Type B pancreatic cell (in vitro differentiated cells): ENCODE data around the gene OLIG3. TPM values are rescaled to one million over a fixed set of nuclear protein-coding genes. Genes with fewer than 3 reads are reported as not detected.

ENCODE experiments used
- DNase-seq: peaks from one replicate; pipeline ENCODE4 v3.0.0; 2021; ENCODE audit warnings: mixed read lengths; ENCODE audit not compliant: unreplicated experiment; ENCODE audit errors: extremely low spot score
- H3K27ac Mint-ChIP-seq: 2 replicates; pipeline ENCODE4 v1.8.0; 2021; ENCODE audit warnings: mild to moderate bottlenecking, mixed read lengths
- H3K27me3 Mint-ChIP-seq: 2 replicates; pipeline ENCODE4 v1.8.0; 2021; ENCODE audit warnings: mixed read lengths
- H3K36me3 Mint-ChIP-seq: 2 replicates; pipeline ENCODE4 v1.8.0; 2021; ENCODE audit warnings: mixed read lengths
- H3K4me1 Mint-ChIP-seq: one replicate; pipeline ENCODE4 v1.8.0; 2021; ENCODE audit warnings: mixed read lengths; ENCODE audit not compliant: unreplicated experiment
- H3K4me3 Mint-ChIP-seq: 2 replicates; pipeline ENCODE4 v1.8.0; 2021; ENCODE audit warnings: mild to moderate bottlenecking, mixed read lengths
- H3K9me3 Mint-ChIP-seq: 2 replicates; pipeline ENCODE4 v1.8.0; 2021; ENCODE audit warnings: mixed read lengths
- CTCF ChIP-seq: fragments of 200-600 bp; sonication (generic); conservative IDR thresholded peaks from 2 replicates; pipeline ENCODE4 v1.5.0; 2021; ENCODE audit warnings: antibody characterized with exemption, mild to moderate bottlenecking
- total RNA-seq: library from RNA; stranded (reverse); gene quantifications from 2 replicates; pipeline ENCODE4 v1.2.1, GENCODE V29; 2021; ENCODE audit warnings: low replicate concordance

OLIG3 gene
- total RNA-seq, 1 donor from 2014 or later: 3.4 TPM

- H3K27me3 Mint-ChIP-seq: peaks cover 97% of the 10 kb centered on the region
- peak overlapping the region; percentile 74 for H3K4me3 Mint-ChIP-seq
- H3K9me3 Mint-ChIP-seq: no peaks in the 10 kb centered on the region
- H3K27ac Mint-ChIP-seq: no peak overlapping the region
- H3K4me1 Mint-ChIP-seq: peaks cover 6% of the 10 kb centered on the region
- TF ChIP-seq CTCF: no peak
- no peak for DNase-seq
- no peaks in the 10 kb centered on the region for H3K36me3 Mint-ChIP-seq
Measured at GRCh38 chr6:137498481-137499190, 4.4 kb upstream of the OLIG3 start.

- H3K4me1 Mint-ChIP-seq: peaks cover 6% of the 10 kb centered on the region
- peaks cover 97% of the 10 kb centered on the region for H3K27me3 Mint-ChIP-seq
- TF ChIP-seq CTCF: no peak
- peaks cover under 1% of the 10 kb centered on the region for H3K36me3 Mint-ChIP-seq
- peak; percentile 68 for DNase-seq
- H3K27ac Mint-ChIP-seq: no peak overlapping the region
- peak overlapping the region; percentile 74 for H3K4me3 Mint-ChIP-seq
- no peaks in the 10 kb centered on the region for H3K9me3 Mint-ChIP-seq
Measured at GRCh38 chr6:137497721-137498463, 3.7 kb upstream of the OLIG3 start.

- no peak for TF ChIP-seq CTCF
- DNase-seq: no peak
- Mint-ChIP-seq H3K27ac (no peak overlapping the region), H3K9me3 (no peaks in the 10 kb centered on the region), H3K27me3 (peaks cover 99% of the 10 kb centered on the region), H3K36me3 (peaks cover 3% of the 10 kb centered on the region), H3K4me1 (peaks cover 6% of the 10 kb centered on the region), H3K4me3 (peak overlapping the region; percentile 80)
Measured at GRCh38 chr6:137496909-137497720, 2.9 kb upstream of the OLIG3 start.

- no peak for DNase-seq
- Mint-ChIP-seq H3K4me3 (peak overlapping the region; percentile 78), H3K27me3 (peaks cover 99% of the 10 kb centered on the region), H3K4me1 (peaks cover 6% of the 10 kb centered on the region), H3K9me3 (no peaks in the 10 kb centered on the region), H3K36me3 (peaks cover 3% of the 10 kb centered on the region), H3K27ac (peak overlapping the region; percentile 59)
- TF ChIP-seq CTCF: no peak
Measured at GRCh38 chr6:137496368-137496767, 2.2 kb upstream of the OLIG3 start.

DNA sequence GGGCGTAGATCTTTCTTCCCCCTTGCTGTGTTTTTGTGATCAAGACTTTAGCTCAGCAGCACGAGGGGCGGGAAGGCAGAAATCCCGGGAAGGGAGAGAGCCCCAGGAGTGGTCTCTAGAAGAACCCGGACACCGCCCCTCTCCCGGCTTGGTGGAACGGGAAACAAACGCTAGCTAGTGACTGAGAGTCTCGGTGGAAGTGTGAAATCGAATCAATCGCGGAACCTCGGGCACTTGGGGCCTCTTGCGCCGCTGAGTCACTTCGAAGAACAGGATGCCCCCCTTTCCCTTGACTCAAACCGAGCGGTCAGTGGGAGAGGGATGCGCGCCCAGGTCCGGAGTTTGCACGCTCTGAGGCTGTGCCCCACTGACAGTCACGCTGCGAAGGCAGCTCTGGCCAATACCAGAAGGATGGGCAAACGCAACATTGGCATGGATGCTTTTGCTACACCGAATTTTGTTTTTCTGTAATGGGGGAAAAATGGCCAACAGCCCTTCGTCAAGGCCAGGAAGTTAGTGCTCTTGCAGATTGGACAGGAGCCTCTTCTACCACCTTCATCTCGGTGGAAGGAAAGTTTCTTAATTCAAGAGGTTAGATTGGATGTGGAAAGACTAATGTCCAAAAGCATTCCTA, 1.6 kb upstream of the OLIG3 start:
- peaks cover 99% of the 10 kb centered on the region for H3K27me3 Mint-ChIP-seq
- no peak for DNase-seq
- no peaks in the 10 kb centered on the region for H3K9me3 Mint-ChIP-seq
- peak overlapping the region; percentile 59 for H3K27ac Mint-ChIP-seq
- H3K36me3 Mint-ChIP-seq: peaks cover 3% of the 10 kb centered on the region
- H3K4me3 Mint-ChIP-seq: peak overlapping the region; percentile 78
- peaks cover 6% of the 10 kb centered on the region for H3K4me1 Mint-ChIP-seq
- TF ChIP-seq CTCF: no peak
